K562 (cell line): Measurements from ENCODE around the gene CRTAP. TPM values are rescaled to one million over a fixed set of nuclear protein-coding genes. Genes with fewer than 3 reads are reported as not detected.
"Not testable (repeated sequence)": the region's sequence is repeated elsewhere in the genome, so short reads cannot be mapped to it uniquely, and the experiment has no call there.

Experiments
- ATAC-seq: fragments of 200-7000 bp; cut with Tn5 transposase; 3 replicates; pipeline ENCODE4 v1.9.1; 2020; ENCODE audit warnings: moderate library complexity
- BruUV-seq: library from RNA; stranded (reverse); fragments of 400-500 nt; replicated peaks from 2 replicates; lab custom pipeline; 2021; lab: Mats Ljungman, UMichigan
- CTCF ChIA-PET: fragments of 300-600 bp; formaldehyde crosslinking; extraction: SDS; loops from one replicate; lab custom pipeline; 2021; ENCODE audit warnings: low intra/inter-chr PET ratio; lab: Yijun Ruan, JAX
- POLR2A ChIA-PET: fragments of 300-600, 350-650 bp; sonication (Branson Sonifier 250); formaldehyde crosslinking; extraction: SDS; loops from one replicate; lab custom pipeline; 2021; ENCODE audit warnings: antibody characterized with exemption, inconsistent platforms; lab: Yijun Ruan, JAX
- DNase-seq, 4 experiments: peaks; one replicate each; pipeline versions ENCODE4 v3.0.0 to v3.0.0-alpha.2; 2011 to 2018; ENCODE audit warnings: low spot score in 3 of 4, mixed read lengths in 3 of 4; ENCODE audit errors: extremely low read depth in 1 of 4
- FAIRE-seq: peaks from 2 replicates; lab custom pipeline; 2011; peaks lifted over from hg19 to GRCh38; lab: Jason Lieb, UNC
- H2AFZ ChIP-seq: 2 replicates; pipeline ENCODE4 v1.6.0; 2011; ENCODE audit warnings: low read depth, low read length, control low read depth, inconsistent platforms
- H3K27ac ChIP-seq: fragments of 200-600 bp; 3 replicates; pipeline ENCODE4 v1.8.0; 2011; ENCODE audit warnings: low read depth, mild to moderate bottlenecking, control low read depth, inconsistent platforms, low read length, moderate library complexity, mixed read lengths; ENCODE audit errors: extremely low read depth
- H3K27me3 ChIP-seq, 2 experiments: fragments of 300-600 bp in 1 of 2; 2 replicates in 1 of 2; 3 replicates in 1 of 2; pipeline versions ENCODE4 v1.6.0 to v1.8.0; 2011; ENCODE audit warnings: inconsistent platforms in 2 of 2, low read length in 2 of 2, mild to moderate bottlenecking in 1 of 2, mixed read lengths in 1 of 2, moderate library complexity in 1 of 2; ENCODE audit not compliant: control insufficient read depth in 2 of 2, insufficient read depth in 2 of 2
- H3K36me3 ChIP-seq: fragments of 300-600 bp; 3 replicates; pipeline ENCODE4 v1.8.0; 2011; ENCODE audit warnings: mild to moderate bottlenecking, low read length, inconsistent platforms; ENCODE audit not compliant: control insufficient read depth, insufficient read depth
- H3K4me1 ChIP-seq, 2 experiments: fragments of 200-600 bp in 1 of 2; replicated peaks in 1 of 2; 2 replicates in 1 of 2; 3 replicates in 1 of 2; pipeline versions ENCODE4 v1.5.1 to v1.8.0; 2011; ENCODE audit warnings: inconsistent platforms in 2 of 2, low read length in 2 of 2, mild to moderate bottlenecking in 1 of 2, mixed read lengths in 1 of 2, moderate library complexity in 1 of 2; ENCODE audit not compliant: control insufficient read depth in 2 of 2, insufficient read depth in 2 of 2
- H3K4me2 ChIP-seq: 2 replicates; pipeline ENCODE4 v1.6.1; 2011; ENCODE audit warnings: low read length, control low read depth, inconsistent platforms, mixed read lengths; ENCODE audit not compliant: insufficient read depth
- H3K4me3 ChIP-seq: fragments of 200-600 bp; sonication (generic), shearing (Covaris generic); 2 replicates; pipeline ENCODE4 v1.5.1; 2016; ENCODE audit warnings: control low read depth, inconsistent platforms
- H3K79me2 ChIP-seq: fragments of 200-600 bp; 3 replicates; pipeline ENCODE4 v1.8.0; 2011; ENCODE audit warnings: low read length, inconsistent platforms; ENCODE audit not compliant: control insufficient read depth, insufficient read depth
- H3K9ac ChIP-seq, 2 experiments: 2 replicates each; pipeline versions ENCODE4 v1.6.0 to v1.6.1; 2011; ENCODE audit warnings: low read depth in 2 of 2, low read length in 2 of 2, control low read depth in 1 of 2, inconsistent platforms in 1 of 2, mild to moderate bottlenecking in 1 of 2, mixed read lengths in 1 of 2; ENCODE audit not compliant: insufficient read depth in 1 of 2
- H3K9me1 ChIP-seq: one replicate; pipeline ENCODE4 v1.6.0; 2011; ENCODE audit warnings: inconsistent platforms, mild to moderate bottlenecking, low read length, moderate library complexity; ENCODE audit not compliant: control insufficient read depth, insufficient read depth
- H3K9me3 ChIP-seq: replicated peaks from 2 replicates; pipeline ENCODE4 v1.5.1; 2011; ENCODE audit warnings: low read depth, low read length, inconsistent platforms; ENCODE audit not compliant: control insufficient read depth, insufficient read depth
- H4K20me1 ChIP-seq: replicated peaks from 2 replicates; pipeline ENCODE4 v1.6.1; 2011; ENCODE audit warnings: low read length, inconsistent platforms, mixed read lengths; ENCODE audit not compliant: control insufficient read depth, insufficient read depth
- FOXJ3 ChIP-seq: sonication (generic); formaldehyde crosslinking; IDR thresholded peaks from 2 replicates; pipeline ENCODE4 v1.4.0; 2020; ENCODE audit warnings: mild to moderate bottlenecking, missing genetic modification reagents
- MAFF ChIP-seq: IDR thresholded peaks from 2 replicates; pipeline ENCODE4 v1.6.1; 2012; ENCODE audit warnings: low read length, improper control_type of control experiment
- MECOM ChIP-seq: fragments of 250-450 bp; sonication (Bioruptor Pico); IDR thresholded peaks from 2 replicates; pipeline ENCODE4 v1.8.0; 2022; ENCODE audit warnings: inconsistent platforms
- PCBP1 ChIP-seq: fragments of 200-400 bp; formaldehyde crosslinking; IDR thresholded peaks from 2 replicates; pipeline ENCODE4 v1.6.1; 2018; ENCODE audit warnings: mild to moderate bottlenecking, low read depth, low read length; ENCODE audit not compliant: poor library complexity, severe bottlenecking
- SAFB ChIP-seq: fragments of 200-400 bp; formaldehyde crosslinking; IDR thresholded peaks from 2 replicates; pipeline ENCODE4 v1.6.1; 2017; ENCODE audit warnings: low read depth, low read length, borderline replicate concordance
- TEAD4 ChIP-seq, 2 experiments: sonication (generic) in 1 of 2; formaldehyde crosslinking in 1 of 2; IDR thresholded peaks; 2 replicates each; pipeline versions ENCODE4 v1.6.1 to v1.8.0; 2012 to 2022; ENCODE audit warnings: borderline replicate concordance in 1 of 2, inconsistent platforms in 1 of 2, low read length in 1 of 2, mild to moderate bottlenecking in 1 of 2, missing genetic modification reagents in 1 of 2
- TRIM28 ChIP-seq: fragments of 450-650 bp; IDR thresholded peaks from 2 replicates; pipeline ENCODE4 v1.6.1; 2017
- ZNF707 ChIP-seq: fragments of 250-450 bp; sonication (Bioruptor Pico); conservative IDR thresholded peaks from 2 replicates; pipeline ENCODE4 v1.8.0; 2022; ENCODE audit warnings: inconsistent platforms, mild to moderate bottlenecking, moderate library complexity
- ZSCAN29 ChIP-seq: fragments of 450-650 bp; IDR thresholded peaks from 2 replicates; pipeline ENCODE4 v1.6.1; 2017
- WGBS: fragments of 100-300 bp; shearing (Covaris generic); methylation state at CpG from one replicate; pipeline ENCODE4 v1.1.6; 2016; ENCODE audit warnings: low coverage, mixed read lengths; ENCODE audit not compliant: insufficient coverage; ENCODE audit errors: missing lambda C conversion rate; 5-methylcytosine and 5-hydroxymethylcytosine counted together
- in situ Hi-C: fragments of 300-500 bp; cut with MboI; formaldehyde crosslinking; loops from 4 replicates; pipeline ENCODE4 v1.15.0; 2018; ENCODE audit warnings: inconsistent platforms, mixed read lengths
- intact Hi-C: fragments of 100-400 bp; cut with micrococcal nuclease; formaldehyde crosslinking; loops from 2 replicates; pipeline ENCODE4 v1.14.2; 2022
- polyA plus RNA-seq, 8 experiments: library from polyadenylated mRNA; depleted of rRNA in 4 of 8; stranded (reverse) in 5 of 8; unstranded in 3 of 8; fragments of >200 nt; fragmentation: Nextera tagmentation in 2 of 8; fragmentation: Illumina TruSeq in 1 of 8; extraction: Ambion mirVana in 2 of 8; extraction: Trizol in 1 of 8; gene quantifications; 2 replicates each; pipeline versions ENCODE4 v1.2.1 to v1.2.3, GENCODE V29; 2011 to 2014; ENCODE audit warnings: inconsistent platforms in 1 of 8, missing spikeins in 1 of 8
- total RNA-seq, 7 experiments: library from RNA; depleted of rRNA in 6 of 7; stranded (reverse); fragments of >200 nt in 6 of 7; fragmentation: Illumina TruSeq in 2 of 7; extraction: Trizol in 2 of 7; gene quantifications; 2 replicates each; pipeline versions ENCODE4 v1.2.1 to v1.2.3, GENCODE V29; 2011 to 2021; ENCODE audit warnings: low replicate concordance in 1 of 7
- TF ChIP-seq, protein P1 (sequence below): fragments of 250-450 bp; sonication (Bioruptor Pico); IDR thresholded peaks from 2 replicates; pipeline ENCODE4 v1.5.0; 2021; ENCODE audit warnings: mild to moderate bottlenecking, borderline replicate concordance
- TF ChIP-seq, protein P2 (sequence below): sonication (generic); formaldehyde crosslinking; IDR thresholded peaks from 2 replicates; pipeline ENCODE4 v1.8.0; 2022; ENCODE audit warnings: missing genetic modification reagents, mild to moderate bottlenecking, moderate library complexity, borderline replicate concordance

Gene CRTAP
- total and polyA plus RNA-seq, 9 of the 15 experiments (the other 6 are each of a cell fraction or from before 2014, with no cell fraction given) = 10.0 to 121 (median 53.0) TPM

DNA sequence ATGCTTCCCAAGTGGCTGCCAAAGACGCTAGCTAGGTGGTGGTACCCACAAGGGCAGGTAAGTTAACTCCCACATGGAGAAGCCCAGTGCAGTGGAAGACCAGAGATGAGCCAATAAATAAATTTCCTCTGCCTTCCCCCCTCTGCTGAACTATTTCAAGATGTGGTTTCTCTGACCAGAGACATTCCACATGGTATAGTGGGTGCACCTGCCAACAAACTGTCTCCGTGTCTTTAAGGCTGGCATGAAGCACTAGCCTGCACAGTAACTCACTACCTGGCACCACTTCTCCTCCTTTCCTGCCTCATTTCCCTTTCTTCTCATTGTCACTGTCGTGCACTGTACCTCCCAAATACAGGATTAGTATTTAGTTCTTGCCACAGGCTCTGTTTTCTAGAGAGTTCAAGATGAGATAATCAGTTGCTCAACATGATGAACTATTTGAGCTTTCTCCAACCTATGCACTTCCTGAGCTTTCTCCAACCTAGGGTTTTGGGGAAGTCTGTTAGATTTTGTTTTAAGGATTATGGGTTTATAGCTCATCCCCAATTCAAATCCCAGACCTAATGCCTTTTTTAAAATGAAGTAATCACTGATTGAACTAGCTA is 8.4 kb upstream of the CRTAP start (continued):
- no peak for TF ChIP-seq TEAD4 (IDR thresholded peaks at IDR 0.05; ENCODE audit: low read length)
- no peak for TF ChIP-seq TEAD4 (CRISPR knock-in tag; IDR thresholded peaks at IDR 0.05; ENCODE audit: borderline replicate concordance)
- no peak for TF ChIP-seq MECOM
- TF ChIP-seq MAFF = no peak
- TF ChIP-seq, protein P1, sequence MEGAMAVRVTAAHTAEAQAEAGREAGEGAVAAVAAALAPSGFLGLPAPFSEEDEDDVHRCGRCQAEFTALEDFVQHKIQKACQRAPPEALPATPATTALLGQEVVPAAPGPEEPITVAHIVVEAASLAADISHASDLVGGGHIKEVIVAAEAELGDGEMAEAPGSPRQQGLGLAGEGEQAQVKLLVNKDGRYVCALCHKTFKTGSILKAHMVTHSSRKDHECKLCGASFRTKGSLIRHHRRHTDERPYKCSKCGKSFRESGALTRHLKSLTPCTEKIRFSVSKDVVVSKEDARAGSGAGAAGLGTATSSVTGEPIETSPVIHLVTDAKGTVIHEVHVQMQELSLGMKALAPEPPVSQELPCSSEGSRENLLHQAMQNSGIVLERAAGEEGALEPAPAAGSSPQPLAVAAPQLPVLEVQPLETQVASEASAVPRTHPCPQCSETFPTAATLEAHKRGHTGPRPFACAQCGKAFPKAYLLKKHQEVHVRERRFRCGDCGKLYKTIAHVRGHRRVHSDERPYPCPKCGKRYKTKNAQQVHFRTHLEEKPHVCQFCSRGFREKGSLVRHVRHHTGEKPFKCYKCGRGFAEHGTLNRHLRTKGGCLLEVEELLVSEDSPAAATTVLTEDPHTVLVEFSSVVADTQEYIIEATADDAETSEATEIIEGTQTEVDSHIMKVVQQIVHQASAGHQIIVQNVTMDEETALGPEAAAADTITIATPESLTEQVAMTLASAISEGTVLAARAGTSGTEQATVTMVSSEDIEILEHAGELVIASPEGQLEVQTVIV (CRISPR knock-in tag) = no peak
- no peak for TF ChIP-seq FOXJ3 (CRISPR knock-in tag)
- TF ChIP-seq ZNF707 (CRISPR knock-in tag) = no peak
- TF ChIP-seq PCBP1 = no peak
- TF ChIP-seq, protein P2, sequence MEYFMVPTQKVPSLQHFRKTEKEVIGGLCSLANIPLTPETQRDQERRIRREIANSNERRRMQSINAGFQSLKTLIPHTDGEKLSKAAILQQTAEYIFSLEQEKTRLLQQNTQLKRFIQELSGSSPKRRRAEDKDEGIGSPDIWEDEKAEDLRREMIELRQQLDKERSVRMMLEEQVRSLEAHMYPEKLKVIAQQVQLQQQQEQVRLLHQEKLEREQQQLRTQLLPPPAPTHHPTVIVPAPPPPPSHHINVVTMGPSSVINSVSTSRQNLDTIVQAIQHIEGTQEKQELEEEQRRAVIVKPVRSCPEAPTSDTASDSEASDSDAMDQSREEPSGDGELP (CRISPR knock-in tag) = no peak
- TF ChIP-seq TRIM28 = no peak
- TF ChIP-seq ZSCAN29 = no peak
- TF ChIP-seq SAFB = no peak
- TF ChIP-seq, all 486 proteins: peak for 0

DNA sequence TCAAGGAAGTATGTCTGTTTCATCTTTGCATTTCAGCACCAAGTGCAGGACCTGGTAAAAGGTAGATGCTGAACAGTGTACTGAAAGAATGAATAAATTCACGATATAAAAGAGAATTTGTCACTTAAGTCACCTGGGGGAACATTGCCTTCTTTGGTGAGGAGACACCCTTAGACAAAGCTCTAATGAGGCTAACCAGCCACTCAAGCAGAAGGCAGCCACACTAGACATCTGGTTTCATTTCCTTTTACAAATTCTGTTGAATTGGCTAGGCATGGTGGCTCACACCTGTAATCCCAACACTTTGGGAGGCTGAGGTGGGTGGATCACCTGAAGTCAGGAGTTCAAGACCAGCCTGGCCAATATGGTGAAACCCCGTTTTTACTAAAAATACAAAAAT is 7.0 kb upstream of the CRTAP start:
- CTCF ChIA-PET, in situ Hi-C loops, H3K9ac ChIP-seq, H3K9me1 ChIP-seq, H2AFZ ChIP-seq, FAIRE-seq, ATAC-seq, H3K36me3 ChIP-seq, H3K4me3 ChIP-seq, H4K20me1 ChIP-seq, intact Hi-C loops, H3K27ac ChIP-seq, H3K27me3 ChIP-seq, BruUV-seq, H3K79me2 ChIP-seq, H3K4me1 ChIP-seq, H3K4me2 ChIP-seq, DNase-seq, H3K9me3 ChIP-seq: not testable (repeated sequence)
- WGBS = 33% methylated on average over 2 of the region's 2 CpGs
- POLR2A ChIA-PET = interaction anchor here (0.6 kb wide), 1 partner anchor 129 kb away, joined by 3 read pairs; no protein-coding TSS in a partner anchor
